IPS-NIHi7 (cell line): ENCODE results near the gene GALNT11.
"Not testable (repeated sequence)": the region's sequence is repeated elsewhere in the genome, so short reads cannot be mapped to it uniquely, and the experiment has no call there.

Experiments
- DNase-seq: peaks from one replicate; pipeline ENCODE4 v3.0.0; 2012; ENCODE audit warnings: mixed read lengths; ENCODE audit errors: extremely low spot score

The GALNT11 gene

DNA sequence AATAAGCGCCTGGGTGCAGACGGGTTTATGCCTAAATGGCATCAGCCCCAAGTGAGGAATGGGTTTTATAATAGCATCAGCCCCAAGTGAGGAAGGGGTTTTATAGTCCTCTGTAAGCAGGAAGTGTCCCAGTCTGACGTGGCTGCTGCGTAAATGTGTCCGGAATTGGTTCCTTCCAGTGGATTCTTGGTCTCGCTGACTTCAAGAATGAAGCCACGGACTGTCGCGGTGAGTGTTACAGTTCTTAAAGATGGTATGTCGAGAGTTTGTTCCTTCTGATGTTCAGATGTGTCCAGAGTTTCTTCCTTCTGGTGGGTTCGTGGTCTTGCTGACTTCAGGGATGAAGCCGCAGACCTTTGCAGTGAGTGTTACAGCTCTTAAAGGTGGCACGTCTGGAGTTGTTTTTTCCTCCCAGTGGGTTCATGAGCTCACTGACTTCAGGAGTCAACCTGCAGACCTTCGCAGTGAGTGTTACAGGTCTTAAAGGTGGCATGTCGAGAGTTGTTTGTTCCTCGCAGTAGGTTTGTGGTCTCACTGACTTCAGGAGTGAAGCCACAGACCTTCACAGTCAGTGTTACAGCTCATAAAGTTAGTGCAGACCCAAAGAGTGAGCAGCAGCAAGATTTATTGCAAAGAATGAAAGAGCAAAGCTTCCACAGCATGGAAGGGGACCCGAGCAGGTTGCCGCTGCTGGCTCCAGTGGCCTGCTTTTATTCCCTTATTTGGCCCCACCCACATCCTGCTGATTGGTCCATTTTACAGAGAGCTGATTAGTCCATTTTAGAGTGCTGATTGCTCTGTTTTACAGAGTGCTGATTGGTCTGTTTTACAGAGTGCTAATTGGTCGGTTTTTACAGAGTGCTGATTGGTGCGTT lies 2.3 kb downstream of the GALNT11 start:
- not testable (repeated sequence) for DNase-seq

DNA sequence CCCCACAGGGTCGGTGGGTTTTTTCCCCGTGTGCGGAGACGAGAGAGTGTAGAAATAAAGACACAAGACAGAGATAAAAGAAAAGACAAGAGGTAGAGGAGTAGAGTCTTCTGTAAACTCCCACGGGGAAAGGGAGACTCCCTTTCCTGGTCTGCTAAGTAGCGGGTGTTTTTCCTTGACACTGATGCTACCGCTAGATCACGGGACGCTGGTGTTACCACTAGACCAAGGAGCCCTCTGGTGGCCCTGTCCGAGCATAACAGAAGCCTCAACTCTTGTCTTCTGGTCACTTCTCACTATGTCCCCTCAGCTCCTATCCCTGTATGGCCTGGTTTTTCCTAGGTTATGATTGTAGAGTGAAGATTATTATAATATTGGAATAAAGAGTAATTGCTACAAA lies 4.6 kb downstream of the GALNT11 start:
- DNase-seq = not testable (repeated sequence)

DNA sequence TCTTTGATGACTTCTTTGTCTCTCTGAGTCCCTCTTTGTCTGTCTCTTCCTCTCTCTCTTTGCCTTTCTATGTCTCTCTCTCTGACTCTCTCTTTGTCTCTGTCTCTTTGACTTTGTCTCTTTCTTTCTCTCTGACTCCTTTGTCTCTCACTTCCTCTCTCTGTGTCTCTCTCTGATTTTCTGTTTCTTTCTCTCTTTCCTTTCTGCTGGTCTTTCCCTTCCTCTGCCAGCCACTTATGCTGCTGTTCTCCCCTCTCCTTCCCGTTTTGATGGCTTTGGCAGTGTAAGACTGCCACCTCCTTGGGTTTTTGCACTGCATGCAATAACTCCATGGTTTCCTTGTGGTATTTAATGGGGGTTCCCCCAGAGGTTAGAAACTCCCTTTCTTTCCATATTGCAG lies 5.2 kb downstream of the GALNT11 start:
- DNase-seq = not testable (repeated sequence)

- DNase-seq = no peak
These were observed 10.3 kb downstream of the GALNT11 start for GRCh38 chr7:152035817-152036216.

DNA sequence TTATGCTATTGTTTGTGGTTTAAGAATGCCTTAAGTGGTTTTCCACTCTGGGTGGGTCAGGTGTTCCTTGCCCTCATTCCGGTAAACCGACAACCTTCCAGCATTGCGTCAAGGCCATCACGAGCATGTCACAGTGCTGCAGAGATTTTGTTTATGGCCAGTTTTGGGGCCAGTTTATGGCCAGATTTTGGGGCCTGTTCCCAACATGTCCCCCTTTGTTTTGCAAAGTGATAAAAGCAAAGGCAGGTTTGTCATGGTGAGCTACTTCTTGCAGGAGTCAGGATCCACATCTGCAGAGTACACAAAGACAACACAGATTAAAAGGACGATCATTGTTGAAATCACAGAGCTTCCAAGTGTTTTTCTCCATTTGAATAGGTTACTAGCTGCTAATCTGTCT lies 12.9 kb downstream of the GALNT11 start:
- not testable (repeated sequence) for DNase-seq

- not testable (repeated sequence) for DNase-seq
These were observed 17.6 kb downstream of the GALNT11 start for GRCh38 chr7:152043086-152043485.

DNA sequence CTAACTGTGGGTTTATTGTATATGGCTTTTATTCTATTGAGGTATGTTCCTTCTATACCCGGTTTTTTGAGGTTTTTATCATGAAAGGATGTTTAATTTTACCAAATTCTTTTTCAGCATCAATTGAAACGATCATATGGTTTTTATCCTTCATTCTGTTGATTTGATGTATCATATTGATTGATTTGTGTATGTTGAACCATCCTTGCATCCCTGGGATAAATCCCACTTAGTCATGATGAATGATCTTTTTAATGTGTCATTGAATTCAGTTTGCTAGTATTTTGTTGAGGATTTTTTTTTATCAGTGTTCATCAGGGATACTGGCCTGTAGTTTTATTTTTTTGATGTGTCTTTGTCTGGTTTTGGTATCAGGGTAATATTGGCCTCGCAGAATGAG lies 19.4 kb downstream of the GALNT11 start:
- not testable (repeated sequence) for DNase-seq

- DNase-seq = no peak
These were observed 21.1 kb downstream of the GALNT11 start for GRCh38 chr7:152046531-152046930.

- DNase-seq = no peak
These were observed 22.6 kb downstream of the GALNT11 start for GRCh38 chr7:152048051-152048450.

GRCh38 chr7:152050547-152050971 lies 25.1 kb downstream of the GALNT11 start:
- no peak for DNase-seq

GRCh38 chr7:152051968-152052367 lies 26.5 kb downstream of the GALNT11 start:
- DNase-seq = no peak

- no peak for DNase-seq
These were observed 27.3 kb downstream of the GALNT11 start for GRCh38 chr7:152052771-152053170.

- DNase-seq = no peak
These were observed 29.1 kb downstream of the GALNT11 start for GRCh38 chr7:152054367-152055230.

GRCh38 chr7:152056621-152057274 lies 31.3 kb downstream of the GALNT11 start:
- no peak for DNase-seq

- no peak for DNase-seq
These were observed 33.8 kb downstream of the GALNT11 start for GRCh38 chr7:152059311-152059710.

DNA sequence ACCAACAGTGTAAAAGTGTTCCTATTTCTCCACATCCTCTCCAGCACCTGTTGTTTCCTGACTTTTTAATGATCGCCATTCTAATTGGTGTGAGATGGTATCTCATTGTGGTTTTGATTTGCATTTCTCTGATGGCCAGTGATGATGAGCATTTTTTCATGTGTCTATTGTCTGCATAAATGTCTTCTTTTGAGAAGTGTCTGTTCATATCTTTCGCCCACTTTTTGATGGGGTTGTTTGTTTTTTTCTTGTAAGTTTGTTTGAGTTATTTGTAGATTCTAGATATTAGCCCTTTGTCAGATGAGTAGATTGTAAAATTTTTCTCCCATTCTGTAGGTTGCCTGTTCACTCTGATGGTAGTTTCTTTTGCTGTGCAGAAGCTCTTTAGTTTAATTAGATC lies 35.6 kb downstream of the GALNT11 start:
- not testable (repeated sequence) for DNase-seq

DNA sequence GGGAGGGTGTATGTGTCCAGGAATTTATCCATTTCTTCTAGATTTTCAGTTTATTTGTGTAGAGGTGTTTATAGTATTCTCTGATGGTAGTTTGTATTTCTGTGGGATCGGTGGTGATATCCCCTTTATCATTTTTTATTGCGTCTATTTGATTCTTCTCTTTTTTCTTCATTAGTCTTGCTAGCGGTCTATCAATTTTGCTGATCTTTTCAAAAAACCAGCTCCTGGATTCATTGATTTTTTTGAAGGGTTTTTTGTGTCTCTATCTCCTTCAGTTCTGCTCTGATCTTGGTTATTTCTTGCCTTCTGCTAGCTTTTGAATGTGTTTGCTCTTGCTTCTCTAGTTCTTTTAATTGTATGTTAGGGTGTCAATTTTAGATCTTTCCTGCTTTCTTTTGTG lies 37.7 kb downstream of the GALNT11 start:
- DNase-seq = not testable (repeated sequence)

- not testable (repeated sequence) for DNase-seq
These were observed 38.3 kb downstream of the GALNT11 start for GRCh38 chr7:152063821-152064220.

GRCh38 chr7:152065800-152066344 lies 40.4 kb downstream of the GALNT11 start:
- DNase-seq = not testable (repeated sequence)

DNA sequence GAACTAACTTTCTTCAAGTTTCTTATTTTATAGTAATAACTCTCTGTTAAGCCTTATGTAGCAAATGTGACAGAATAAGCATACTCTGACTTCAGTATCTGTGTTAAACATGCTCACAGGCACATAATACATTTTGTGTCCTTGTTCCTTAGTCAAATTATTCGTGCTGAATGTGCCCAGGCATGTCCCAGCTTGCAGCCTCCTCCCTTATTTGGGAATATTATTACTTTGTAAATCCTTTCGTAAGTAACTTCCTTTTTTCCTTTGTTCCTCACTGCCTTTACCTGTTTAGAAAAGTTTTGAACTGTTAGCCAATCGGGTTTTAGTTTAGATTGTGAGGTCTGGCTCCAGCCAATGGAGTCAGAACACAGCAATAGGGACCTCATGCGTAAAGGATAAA lies 46.9 kb downstream of the GALNT11 start:
- no peak for DNase-seq

GRCh38 chr7:152073352-152073751 lies 47.9 kb downstream of the GALNT11 start:
- no peak for DNase-seq

DNA sequence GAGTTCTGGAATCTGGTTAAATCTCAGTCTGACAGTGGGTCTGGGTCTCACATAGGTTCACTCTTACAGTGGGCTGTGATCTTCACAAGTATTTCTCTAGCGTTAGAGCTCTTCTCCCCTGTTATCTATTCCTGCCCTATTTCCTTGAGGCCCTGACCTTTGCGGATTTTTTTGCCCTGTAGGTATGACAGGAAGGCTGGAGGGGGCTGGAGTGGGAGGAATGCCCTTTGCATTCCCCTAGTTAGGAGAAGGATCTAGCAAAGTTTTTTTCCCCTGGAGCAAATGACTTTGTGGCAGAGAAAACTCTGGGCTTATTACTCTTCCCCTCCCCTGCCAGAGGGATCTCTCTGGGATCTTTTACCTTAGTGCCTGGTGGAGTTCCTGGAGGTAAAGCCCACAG lies 49.2 kb downstream of the GALNT11 start:
- DNase-seq = peak; percentile 39
